ENCODE data around the gene TXNL1.

GRCh38 chr18:56643381-56643780 lies 5.0 kb upstream of the TXNL1 start:
- TF ChIP-seq CTCF (IDR thresholded peaks at IDR 0.05; ENCODE audit: extremely low read depth in 1 of 2, insufficient read depth in 1 of 2, low read depth in 1 of 2, low read length in 2 of 2) (no peak), POLR2AphosphoS5 (IDR thresholded peaks at IDR 0.05; ENCODE audit: insufficient read depth, low read depth, low read length) (no peak), MYC (IDR thresholded peaks at IDR 0.05; ENCODE audit: low read depth, low read length) (no peak), POLR2A (IDR thresholded peaks at IDR 0.05; ENCODE audit: low read depth, low read length) (no peak)

All from endothelial cell of umbilical vein (primary cell).